Neuronal stem cell (in vitro differentiated cells): ENCODE data around the gene LIPE.

Experiments used
- DNase-seq: peaks from one replicate; pipeline ENCODE4 v3.0.0-alpha.2; 2013; ENCODE audit warnings: low spot score
- H2AFZ ChIP-seq: one replicate; pipeline ENCODE4 v1.6.1; 2013; ENCODE audit warnings: mild to moderate bottlenecking, low read length, inconsistent platforms
- H2AK5ac ChIP-seq: 2 replicates; pipeline ENCODE4 v1.6.1; 2013; ENCODE audit warnings: low read depth, mild to moderate bottlenecking, inconsistent platforms, low read length, moderate library complexity, mixed read lengths
- H2BK120ac ChIP-seq: 2 replicates; pipeline ENCODE4 v1.6.1; 2013; ENCODE audit warnings: low read depth, mild to moderate bottlenecking, inconsistent platforms, low read length, moderate library complexity, mixed read lengths
- H2BK12ac ChIP-seq: one replicate; pipeline ENCODE4 v1.6.1; 2013; ENCODE audit warnings: low read length, inconsistent platforms
- H2BK15ac ChIP-seq: 2 replicates; pipeline ENCODE4 v1.6.1; 2013; ENCODE audit warnings: mild to moderate bottlenecking, low read length, inconsistent platforms, mixed read lengths
- H2BK5ac ChIP-seq: one replicate; pipeline ENCODE4 v1.6.1; 2013; ENCODE audit warnings: inconsistent platforms, mild to moderate bottlenecking, low read length, moderate library complexity
- H3K14ac ChIP-seq: one replicate; pipeline ENCODE4 v1.6.1; 2013; ENCODE audit warnings: low read length, inconsistent platforms
- H3K18ac ChIP-seq: 2 replicates; pipeline ENCODE4 v1.6.1; 2013; ENCODE audit warnings: low read length, inconsistent platforms
- H3K23ac ChIP-seq: 2 replicates; pipeline ENCODE4 v1.6.1; 2013; ENCODE audit warnings: low read depth, mild to moderate bottlenecking, mixed read lengths, low read length, inconsistent platforms; ENCODE audit not compliant: poor library complexity
- H3K27ac ChIP-seq: replicated peaks from 3 replicates; pipeline ENCODE4 v1.5.1; 2013; ENCODE audit warnings: low read length, inconsistent platforms
- H3K27me3 ChIP-seq, 3 experiments: 2 replicates each; pipeline ENCODE4 v1.6.1; 2013; ENCODE audit warnings: low read length in 3 of 3, mild to moderate bottlenecking in 2 of 3, inconsistent platforms in 1 of 3, low read depth in 1 of 3, mixed read lengths in 1 of 3, moderate library complexity in 1 of 3; ENCODE audit not compliant: control insufficient read depth in 3 of 3, insufficient read depth in 3 of 3
- H3K36me3 ChIP-seq, 2 donors: replicated peaks in 1 of 2; 2 replicates each; pipeline ENCODE4 v1.6.1; 2013; ENCODE audit warnings: low read length in 2 of 2; ENCODE audit not compliant: control insufficient read depth in 2 of 2, insufficient read depth in 2 of 2
- H3K4ac ChIP-seq: 2 replicates; pipeline ENCODE4 v1.6.1; 2013; ENCODE audit warnings: inconsistent platforms, mild to moderate bottlenecking, low read length, moderate library complexity
- H3K4me1 ChIP-seq, 2 donors: 1 replicate in 1 of 2; 2 replicates in 1 of 2; pipeline ENCODE4 v1.6.1; 2013; ENCODE audit warnings: low read length in 2 of 2, low read depth in 1 of 2; ENCODE audit not compliant: control insufficient read depth in 2 of 2, insufficient read depth in 1 of 2
- H3K4me2 ChIP-seq: one replicate; pipeline ENCODE4 v1.6.1; 2013; ENCODE audit warnings: mild to moderate bottlenecking, low read length, inconsistent platforms; ENCODE audit not compliant: insufficient read depth, poor library complexity, severe bottlenecking
- H3K4me3 ChIP-seq, 2 donors: 2 replicates each; pipeline ENCODE4 v1.5.1; 2013; ENCODE audit warnings: low read length in 2 of 2, mild to moderate bottlenecking in 2 of 2, inconsistent platforms in 1 of 2, moderate library complexity in 1 of 2
- H3K79me1 ChIP-seq: one replicate; pipeline ENCODE4 v1.6.1; 2013; ENCODE audit warnings: low read depth, mild to moderate bottlenecking, inconsistent platforms, low read length, moderate library complexity
- H3K9ac ChIP-seq: one replicate; pipeline ENCODE4 v1.6.1; 2013; ENCODE audit warnings: mild to moderate bottlenecking, low read depth, low read length, inconsistent platforms; ENCODE audit not compliant: poor library complexity
- H3K9me3 ChIP-seq, 2 donors: replicated peaks in 1 of 2; 2 replicates each; pipeline versions ENCODE3 to v1.6.1; 2013; ENCODE audit warnings: low read length in 2 of 2, mild to moderate bottlenecking in 2 of 2, inconsistent platforms in 1 of 2, low read depth in 1 of 2, mixed read lengths in 1 of 2, moderate library complexity in 1 of 2; ENCODE audit not compliant: control insufficient read depth in 2 of 2, insufficient read depth in 1 of 2
- H4K8ac ChIP-seq: one replicate; pipeline ENCODE4 v1.6.1; 2013; ENCODE audit warnings: low read depth, mild to moderate bottlenecking, inconsistent platforms, low read length, moderate library complexity
- H4K91ac ChIP-seq: one replicate; pipeline ENCODE4 v1.6.1; 2013; ENCODE audit warnings: low read length, low read depth, mild to moderate bottlenecking, inconsistent platforms; ENCODE audit not compliant: poor library complexity
- WGBS, 2 donors: extraction: QIAGEN DNeasy Blood & Tissue Kit; methylation state at CpG; one replicate each; pipeline ENCODE4 v1.1.7; 2013; ENCODE audit warnings: missing lambda C conversion rate in 2 of 2, mixed read lengths in 1 of 2; ENCODE audit not compliant: insufficient read length in 2 of 2, insufficient replicate concordance in 1 of 2; ENCODE audit errors: extremely low coverage in 2 of 2; 5-methylcytosine and 5-hydroxymethylcytosine counted together

LIPE gene

GRCh38 chr19:42375415-42376176, 51.6 kb downstream of the LIPE start:
- Histone ChIP-seq H3K4me3 (no peak overlapping the region), H3K36me3 (peaks cover 4 to 48% of the 10 kb centered on the region in 2 donors), H2BK120ac (no peak overlapping the region), H2BK12ac (peak overlapping the region; percentile 73), H3K9ac (no peak overlapping the region), H3K4me1 (peaks cover 0 to 9% of the 10 kb centered on the region in 2 donors), H3K4me2 (no peak overlapping the region), H4K91ac (no peak overlapping the region), H3K9me3 (peaks cover under 1 to 9% of the 10 kb centered on the region in 2 donors), H3K23ac (no peak overlapping the region), H3K18ac (no peak overlapping the region), H4K8ac (no peak overlapping the region), H2BK5ac (no peak overlapping the region), H2AFZ (no peak overlapping the region), H3K27me3 (no peaks in the 10 kb centered on the region), H3K14ac (peak overlapping the region; percentile 82), H3K4ac (no peak overlapping the region), H3K27ac (no peak overlapping the region), H2AK5ac (no peak overlapping the region), H3K79me1 (peaks cover 3% of the 10 kb centered on the region), H2BK15ac (no peak overlapping the region)
- WGBS, 2 donors: no CpG with 5 or more reads among the region's 54 CpGs
- DNase-seq: no peak

- H2AFZ ChIP-seq: no peak overlapping the region
- H3K27me3 ChIP-seq: no peaks in the 10 kb centered on the region
- no peak overlapping the region for H2BK120ac ChIP-seq
- H3K9ac ChIP-seq: peak overlapping the region; percentile 64
- H3K4me3 ChIP-seq: no peak overlapping the region
- H2BK15ac ChIP-seq: no peak overlapping the region
- H3K4me2 ChIP-seq: no peak overlapping the region
- H3K18ac ChIP-seq: peak overlapping the region; percentile 30
- no CpG with 5 or more reads among the region's 11 CpGs for WGBS, 2 donors
- peak overlapping the region; percentile 73 for H2BK12ac ChIP-seq
- no peak overlapping the region for H2BK5ac ChIP-seq
- peaks cover 3% of the 10 kb centered on the region for H3K79me1 ChIP-seq
- peak overlapping the region; percentile 82 for H3K14ac ChIP-seq
- H3K27ac ChIP-seq: no peak overlapping the region
- H3K36me3 ChIP-seq: peaks cover 4 to 48% of the 10 kb centered on the region in 2 donors
- no peak overlapping the region for H3K4ac ChIP-seq
- DNase-seq: no peak
- H3K4me1 ChIP-seq: peaks cover 5 to 11% of the 10 kb centered on the region in 2 donors
- peaks cover 0 to 9% of the 10 kb centered on the region in 2 donors for H3K9me3 ChIP-seq
- no peak overlapping the region for H4K8ac ChIP-seq
- no peak overlapping the region for H4K91ac ChIP-seq
- H3K23ac ChIP-seq: peak overlapping the region; percentile 39
- H2AK5ac ChIP-seq: no peak overlapping the region
Measured at GRCh38 chr19:42374826-42375376, 52.3 kb downstream of the LIPE start.

GRCh38 chr19:42370626-42371175, 56.5 kb downstream of the LIPE start:
- no CpG with 5 or more reads among the region's 12 CpGs for WGBS, 2 donors

DNA sequence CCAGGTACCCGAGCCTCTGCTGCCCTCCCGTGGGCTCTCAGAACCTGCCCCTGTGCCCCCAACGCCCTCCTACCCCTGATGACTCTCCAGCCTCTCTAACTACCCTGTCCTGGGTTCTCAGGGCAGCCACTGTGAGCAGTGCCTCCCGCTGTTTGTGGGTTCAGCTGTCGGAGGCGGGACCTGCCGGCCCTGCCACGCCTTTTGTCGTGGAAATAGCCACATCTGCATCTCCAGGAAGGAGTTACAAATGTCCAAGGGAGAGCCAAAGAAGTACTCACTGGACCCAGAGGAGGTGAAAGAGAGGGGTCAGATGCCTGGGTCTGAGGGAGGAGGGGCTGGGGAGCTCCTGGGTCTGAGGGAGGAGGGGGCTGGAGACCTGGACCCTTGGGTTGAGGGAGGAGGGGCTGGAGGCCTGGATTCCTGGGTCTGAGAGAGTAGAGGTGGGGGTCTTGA, 57.1 kb downstream of the LIPE start:
- H3K79me1 ChIP-seq: peaks cover 2% of the 10 kb centered on the region
- no peak overlapping the region for H2AK5ac ChIP-seq
- H3K23ac ChIP-seq: no peak overlapping the region
- no peak overlapping the region for H4K91ac ChIP-seq
- no peak overlapping the region for H2BK12ac ChIP-seq
- no peak overlapping the region for H2BK120ac ChIP-seq
- H3K4me3 ChIP-seq: no peak overlapping the region
- H2BK5ac ChIP-seq: no peak overlapping the region
- peaks cover 0 to 2% of the 10 kb centered on the region in 2 donors for H3K9me3 ChIP-seq
- H3K18ac ChIP-seq: peak overlapping the region; percentile 80
- no peak overlapping the region for H3K4me2 ChIP-seq
- H3K27me3 ChIP-seq: no peaks in the 10 kb centered on the region
- no peak for DNase-seq
- H2AFZ ChIP-seq: no peak overlapping the region
- no peak overlapping the region for H3K27ac ChIP-seq
- peaks cover 5 to 61% of the 10 kb centered on the region in 2 donors for H3K36me3 ChIP-seq
- H2BK15ac ChIP-seq: no peak overlapping the region
- no peak overlapping the region for H3K14ac ChIP-seq
- H3K4ac ChIP-seq: no peak overlapping the region
- no CpG with 5 or more reads among the region's 9 CpGs for WGBS, 2 donors
- peaks cover 8 to 9% of the 10 kb centered on the region in 2 donors for H3K4me1 ChIP-seq
- H3K9ac ChIP-seq: no peak overlapping the region
- H4K8ac ChIP-seq: no peak overlapping the region

More at GRCh38 chr19:42370626-42371175, 56.5 kb downstream of the LIPE start:
- Histone ChIP-seq H2AK5ac (no peak overlapping the region), H3K9ac (no peak overlapping the region), H3K4me2 (no peak overlapping the region), H2BK15ac (no peak overlapping the region), H3K4me3 (no peak overlapping the region), H2BK5ac (no peak overlapping the region), H2AFZ (no peak overlapping the region), H3K9me3 (peaks cover 0 to 2% of the 10 kb centered on the region in 2 donors), H2BK120ac (no peak overlapping the region), H2BK12ac (no peak overlapping the region), H3K23ac (no peak overlapping the region), H3K18ac (peak overlapping the region; percentile 80), H3K36me3 (peaks cover 6 to 64% of the 10 kb centered on the region in 2 donors), H4K8ac (peak overlapping the region; percentile 43), H3K27me3 (no peaks in the 10 kb centered on the region), H3K27ac (no peak overlapping the region), H4K91ac (no peak overlapping the region), H3K4ac (no peak overlapping the region), H3K14ac (no peak overlapping the region), H3K79me1 (peaks cover 2% of the 10 kb centered on the region), H3K4me1 (peaks cover 8 to 9% of the 10 kb centered on the region in 2 donors)
- no peak for DNase-seq
